Measurements from ENCODE around the gene KDF1. TPM values are rescaled to one million over a fixed set of nuclear protein-coding genes. Genes with fewer than 3 reads are reported as not detected.

The KDF1 gene
- total RNA-seq, 4 donors from 2014 or later = 0.15 TPM; not detected in 3

GRCh38 chr1:26921540-26922430, 38.5 kb downstream of the KDF1 start, which contains the start of gene NUDC:
TSS of gene NUDC (plus strand) at chr1:26921743. CDS start at chr1:26921849, 106 bp downstream.
- DNase-seq (peak; percentile 97), ATAC-seq (peak; percentile 99)
- Histone ChIP-seq H3K9me3 (no peaks in the 10 kb centered on the region), H3K27me3 (no peaks in the 10 kb centered on the region), H3K27ac (peak within 1 kb of the TSS; percentile 86 to 94 (median 90)), H3K4me3 (peak within 1 kb of the TSS; percentile 85 to 97 (median 88)), H3K36me3 (peaks cover 0 to 26% of the 10 kb centered on the region in 2 donors), H3K4me1 (peaks cover 16 to 20% of the 10 kb centered on the region in 2 donors)
- in situ Hi-C loops (cut with MboI; ENCODE audit: low sequenced_read_pairs in 4 of 4) (no loop called here), intact Hi-C loops (cut with DNase I; ENCODE audit: low total_unique reads) (loop anchor here (2.0 kb wide), 1 partner anchor 31 kb away; the partner anchor contains the start of gene GPN2)
- TF ChIP-seq POLR2A (IDR thresholded peaks at IDR 0.05) = peak; percentile 90 to 94
- no peak for TF ChIP-seq CTCF (IDR thresholded peaks at IDR 0.05 in 4 of 5, conservative IDR thresholded peaks at IDR 0.05 in 1 of 5)

GRCh38 chr1:26921126-26921539, 39.1 kb downstream of the KDF1 start:
- peak overlapping the region; percentile 85 to 97 (median 88) for H3K4me3 ChIP-seq
- peaks cover 16 to 20% of the 10 kb centered on the region in 2 donors for H3K4me1 ChIP-seq
- H3K9me3 ChIP-seq = no peaks in the 10 kb centered on the region
- in situ Hi-C loops (cut with MboI; ENCODE audit: low sequenced_read_pairs in 4 of 4) (no loop called here), intact Hi-C loops (cut with DNase I; ENCODE audit: low total_unique reads) (loop anchor here (2.0 kb wide), 1 partner anchor 30 kb away; the partner anchor contains the start of gene GPN2)
- no peaks in the 10 kb centered on the region for H3K27me3 ChIP-seq
- TF ChIP-seq POLR2A (IDR thresholded peaks at IDR 0.05) (no peak), CTCF (IDR thresholded peaks at IDR 0.05 in 4 of 5, conservative IDR thresholded peaks at IDR 0.05 in 1 of 5) (no peak)
- peak overlapping the region; percentile 86 to 94 (median 90) for H3K27ac ChIP-seq
- H3K36me3 ChIP-seq = peaks cover 0 to 20% of the 10 kb centered on the region in 2 donors
- ATAC-seq = peak; percentile 63
- no peak for DNase-seq

- peak overlapping the region in 2 of 4 donors; percentile 73 for H3K27ac ChIP-seq
- DNase-seq (peak in 1 of 2 donors; percentile 53), ATAC-seq (peak in 1 of 2 donors; percentile 49)
These were observed 44.9 kb downstream of the KDF1 start for GRCh38 chr1:26915204-26915842.

More at GRCh38 chr1:26915204-26915842, 44.9 kb downstream of the KDF1 start:
- no peaks in the 10 kb centered on the region for H3K9me3 ChIP-seq
- no peak for TF ChIP-seq POLR2A (IDR thresholded peaks at IDR 0.05)
- no peak for TF ChIP-seq CTCF (IDR thresholded peaks at IDR 0.05 in 4 of 5, conservative IDR thresholded peaks at IDR 0.05 in 1 of 5)
- in situ Hi-C loops (cut with MboI; ENCODE audit: low sequenced_read_pairs in 4 of 4) = no loop called here
- peaks cover 8 to 9% of the 10 kb centered on the region in 2 donors for H3K4me1 ChIP-seq
- H3K27me3 ChIP-seq = no peaks in the 10 kb centered on the region
- intact Hi-C loops (cut with DNase I; ENCODE audit: low total_unique reads) = no loop called here
- no peak overlapping the region for H3K4me3 ChIP-seq
- H3K36me3 ChIP-seq = no peaks in the 10 kb centered on the region

Measured in gastrocnemius medialis (tissue), 4 donors.